ENCODE results near the gene TBC1D22B.

The TBC1D22B gene

DNA sequence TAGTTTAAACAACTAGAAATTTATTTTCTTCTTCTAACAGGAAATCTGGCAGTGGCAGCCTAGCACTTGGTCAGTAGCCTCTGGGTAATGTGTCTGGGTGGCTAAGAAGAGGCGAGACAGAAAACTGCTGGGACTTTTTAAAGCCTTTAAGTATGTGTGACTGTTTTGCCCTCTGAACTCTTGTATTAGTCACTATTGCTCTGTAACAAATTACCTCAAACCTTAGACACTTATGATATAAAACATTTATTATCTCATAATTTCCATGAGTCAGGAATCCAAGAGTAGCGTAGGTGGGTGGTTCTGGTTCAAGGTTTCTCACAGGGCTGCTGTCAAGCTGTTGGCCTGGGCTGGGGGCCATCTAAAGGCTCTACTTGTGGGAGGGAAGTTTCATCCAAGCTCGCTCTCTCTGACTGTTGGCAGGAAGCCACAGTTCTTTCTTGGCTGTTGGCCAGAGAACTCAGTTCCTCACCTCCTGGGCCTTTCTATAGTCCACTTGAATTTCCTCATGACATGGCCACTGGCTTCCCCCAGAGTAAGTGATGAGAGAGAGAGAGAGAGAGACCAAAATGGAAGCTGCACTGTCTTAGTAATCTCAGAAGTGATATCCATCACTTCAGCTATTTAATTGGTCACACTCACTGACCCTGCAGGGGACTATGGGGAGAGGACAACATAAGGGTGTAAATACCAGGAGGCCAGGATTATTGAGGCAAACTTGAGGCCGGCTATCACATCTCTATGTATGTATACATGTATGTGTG is 17.4 kb upstream of the TBC1D22B start:
- peak; percentile 90 for DNase-seq

DNA sequence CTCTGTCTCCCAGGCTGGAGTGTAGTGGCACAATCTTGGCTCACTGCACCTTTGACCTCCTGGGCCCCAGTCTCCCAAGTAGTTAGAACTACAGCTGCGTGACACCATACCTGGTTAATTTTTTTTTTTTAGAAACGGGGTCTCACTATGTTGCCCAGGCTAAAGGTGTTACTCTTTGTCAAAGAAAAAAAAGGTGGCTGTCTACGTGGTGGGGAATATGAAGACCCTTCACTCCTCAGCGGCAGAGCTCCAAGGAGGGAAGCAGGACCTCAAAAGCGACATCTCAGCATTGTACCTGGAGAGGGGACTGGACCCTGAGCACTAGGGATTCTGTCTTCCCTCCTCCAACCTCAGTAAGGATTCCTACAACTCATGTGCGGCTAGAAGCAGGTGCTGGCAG is 16.4 kb upstream of the TBC1D22B start:
- DNase-seq: no peak

DNA sequence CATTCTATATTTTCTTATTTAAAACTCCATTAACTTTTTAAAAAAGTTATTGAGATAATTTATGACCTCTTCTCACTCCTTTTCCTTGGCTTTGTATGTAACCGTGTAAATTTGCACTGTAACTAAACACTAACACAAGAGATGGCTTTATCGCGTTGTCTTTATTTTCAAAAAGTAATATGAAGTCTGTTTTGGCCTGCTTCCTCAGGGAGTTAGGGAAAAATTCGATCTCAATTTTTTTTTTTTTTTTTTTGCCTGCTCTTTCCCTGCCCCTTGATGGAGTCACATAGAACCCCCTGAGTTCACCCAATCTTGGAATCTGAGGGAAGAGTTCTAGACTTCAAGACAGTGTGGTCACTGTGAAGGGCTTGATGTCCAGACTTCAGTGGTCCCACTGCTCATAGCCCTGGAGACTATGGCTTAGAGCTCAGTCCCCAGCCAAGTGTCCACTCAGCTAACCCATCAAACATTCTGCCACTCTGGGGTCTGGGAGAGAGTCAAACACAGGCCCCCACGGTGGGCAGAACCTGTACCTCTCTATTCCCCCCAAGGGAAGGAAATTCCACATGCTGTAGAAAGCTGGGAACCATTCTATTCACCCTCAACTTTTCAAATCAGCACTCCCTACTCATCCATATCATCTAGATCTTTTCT is 15.7 kb upstream of the TBC1D22B start:
- no peak for DNase-seq

DNA sequence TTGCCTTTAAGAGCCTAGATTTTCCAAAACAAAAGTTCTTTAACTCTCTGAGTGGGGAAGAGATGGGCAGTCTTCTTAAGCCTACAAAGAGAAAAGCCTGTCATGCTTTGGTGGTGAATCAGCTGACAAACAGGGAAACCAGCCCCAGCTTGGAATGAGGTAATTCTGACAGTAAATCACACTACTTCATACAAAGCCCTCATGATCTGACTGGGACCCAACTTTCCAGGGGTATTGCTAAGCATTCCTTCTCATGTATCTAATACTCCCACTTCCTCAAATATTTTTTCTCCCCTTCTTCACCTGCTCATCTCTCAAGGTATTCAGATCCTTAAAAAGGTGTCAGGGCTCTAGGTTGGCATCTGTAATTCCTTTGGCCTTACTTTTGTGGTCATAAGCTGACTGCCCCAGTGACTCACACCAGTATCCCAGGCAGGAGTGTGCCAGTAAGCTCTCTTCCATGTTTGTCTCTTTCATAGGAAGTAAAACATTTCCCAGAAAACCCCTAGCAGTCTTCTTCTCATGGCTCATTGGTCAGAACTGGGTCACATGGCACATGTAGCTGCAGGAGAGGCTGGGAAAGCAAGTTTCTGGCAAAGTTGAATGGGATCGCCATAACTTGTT is 15.0 kb upstream of the TBC1D22B start:
- DNase-seq: no peak

DNA sequence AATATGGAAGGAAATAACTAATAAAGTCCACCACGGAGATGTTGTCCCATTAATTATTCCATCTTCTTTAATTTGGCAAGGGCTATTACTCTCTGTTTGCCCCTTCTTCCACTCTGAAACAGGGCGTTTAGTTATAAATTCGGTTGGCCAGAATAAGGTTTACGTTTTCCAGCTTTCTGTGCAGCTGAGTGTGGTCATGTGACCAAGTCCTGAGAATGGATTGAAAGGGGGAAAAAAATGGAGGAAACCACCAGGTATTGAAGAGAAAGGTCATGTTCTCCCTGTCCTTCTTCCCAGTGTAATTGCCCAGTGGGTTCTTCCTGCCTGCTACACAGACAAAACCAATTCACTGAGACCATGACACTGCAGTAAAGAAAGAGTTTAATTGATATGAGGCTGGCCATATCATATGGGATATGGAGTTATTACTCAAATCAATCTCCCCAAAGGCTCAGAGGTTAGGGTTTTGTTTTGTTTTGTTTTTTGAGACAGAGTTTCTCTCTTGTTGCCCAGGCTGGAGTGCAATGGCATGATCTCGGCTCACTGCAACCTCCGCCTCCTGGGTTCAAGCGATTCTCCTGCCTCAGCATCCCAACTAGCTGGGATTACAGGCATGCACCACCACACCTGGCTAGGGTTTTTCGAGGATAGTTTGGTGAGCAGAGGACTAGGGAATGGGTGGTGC is 14.3 kb upstream of the TBC1D22B start:
- DNase-seq: no peak

DNA sequence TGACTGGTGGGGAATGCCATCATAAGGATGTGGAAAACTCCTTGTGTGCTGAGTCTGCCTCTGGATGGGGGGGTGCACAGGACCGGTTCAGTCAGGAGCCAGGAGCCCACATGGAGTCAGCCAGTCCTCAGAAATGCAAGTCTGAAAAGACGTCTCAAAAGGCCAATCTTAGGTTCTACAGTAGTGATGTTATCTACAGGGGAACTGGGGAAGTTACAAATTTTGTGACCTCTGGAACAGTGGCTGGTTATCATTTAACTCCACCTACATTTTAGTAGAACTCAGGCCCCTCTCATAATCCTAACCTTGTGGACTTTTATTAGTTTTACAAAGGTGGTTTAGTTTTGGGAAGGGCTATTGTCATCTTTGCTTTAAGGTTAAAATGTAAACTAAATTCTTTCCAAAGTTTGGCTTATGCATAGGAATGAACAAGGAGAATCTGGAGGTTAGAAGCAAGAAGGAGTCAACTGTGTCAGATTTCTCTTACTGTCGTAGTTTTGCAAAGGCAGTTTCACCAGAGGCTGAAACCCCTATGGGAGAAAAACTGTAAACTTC is 13.7 kb upstream of the TBC1D22B start:
- no peak for DNase-seq

DNA sequence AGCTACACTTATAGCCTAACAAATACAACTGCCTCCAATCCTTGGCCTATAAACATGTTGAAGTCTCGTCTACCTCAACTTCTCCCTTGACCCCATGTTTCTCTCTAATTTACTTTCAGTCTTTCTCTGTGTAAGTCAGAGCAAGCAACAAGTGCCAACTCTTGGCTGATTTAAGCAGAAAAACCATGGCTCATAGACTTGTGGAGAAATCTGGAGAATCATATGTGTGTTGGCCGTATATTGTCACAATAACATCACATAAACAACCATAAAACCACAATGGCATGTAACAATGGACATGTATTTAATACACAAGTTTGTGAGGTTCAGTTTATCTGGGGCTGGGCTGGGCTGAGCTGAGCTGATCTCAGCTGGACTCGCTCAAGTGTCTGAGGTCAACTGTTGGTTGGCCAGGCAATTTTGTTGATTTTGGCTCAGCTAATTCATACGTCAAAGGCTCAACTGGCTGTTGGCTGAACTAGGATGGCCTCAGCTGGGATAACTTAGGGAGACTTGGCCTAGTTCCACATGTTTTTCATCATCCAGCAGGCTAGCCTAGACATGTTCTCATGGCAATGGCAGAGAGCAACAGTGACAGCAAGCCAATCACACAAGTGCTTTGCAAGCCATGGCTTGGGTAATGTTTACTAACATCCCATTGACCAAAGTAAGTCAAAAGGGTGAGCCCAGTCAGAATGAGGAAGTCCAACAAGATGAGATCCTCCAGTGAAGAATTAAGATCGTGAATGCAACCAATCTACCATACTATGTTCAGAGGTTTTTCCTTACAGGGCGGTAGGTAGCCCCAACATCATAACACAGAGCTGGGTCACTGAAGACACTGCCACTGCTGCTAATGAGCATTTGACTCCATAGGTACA is 12.9 kb upstream of the TBC1D22B start:
- peak; percentile 97 for DNase-seq

DNA sequence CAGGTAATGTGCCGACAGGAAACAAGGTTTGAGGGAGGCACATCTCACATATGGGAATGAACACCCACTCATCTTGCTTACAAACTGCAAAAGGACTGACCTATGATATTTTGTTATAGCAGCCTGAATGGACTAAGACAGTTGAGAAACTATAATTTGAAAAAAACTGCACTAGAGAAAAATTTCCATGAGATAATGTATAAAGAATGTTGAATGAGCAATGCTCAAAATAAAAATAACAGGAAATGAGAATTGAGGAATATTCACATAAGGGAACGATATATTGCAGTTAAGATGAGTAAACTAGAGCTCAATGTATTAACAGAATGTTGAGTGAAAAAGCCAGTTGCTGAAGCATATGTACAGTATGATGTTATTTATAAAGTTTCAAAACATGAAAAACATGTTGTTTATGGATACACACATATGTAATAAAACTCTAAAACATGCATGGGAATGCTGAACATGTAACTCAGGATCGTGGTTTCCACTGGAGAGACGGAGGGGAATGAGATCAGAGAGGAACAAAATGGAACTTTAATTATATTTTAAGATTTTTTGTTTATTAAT is 6.3 kb upstream of the TBC1D22B start:
- DNase-seq: no peak

DNA sequence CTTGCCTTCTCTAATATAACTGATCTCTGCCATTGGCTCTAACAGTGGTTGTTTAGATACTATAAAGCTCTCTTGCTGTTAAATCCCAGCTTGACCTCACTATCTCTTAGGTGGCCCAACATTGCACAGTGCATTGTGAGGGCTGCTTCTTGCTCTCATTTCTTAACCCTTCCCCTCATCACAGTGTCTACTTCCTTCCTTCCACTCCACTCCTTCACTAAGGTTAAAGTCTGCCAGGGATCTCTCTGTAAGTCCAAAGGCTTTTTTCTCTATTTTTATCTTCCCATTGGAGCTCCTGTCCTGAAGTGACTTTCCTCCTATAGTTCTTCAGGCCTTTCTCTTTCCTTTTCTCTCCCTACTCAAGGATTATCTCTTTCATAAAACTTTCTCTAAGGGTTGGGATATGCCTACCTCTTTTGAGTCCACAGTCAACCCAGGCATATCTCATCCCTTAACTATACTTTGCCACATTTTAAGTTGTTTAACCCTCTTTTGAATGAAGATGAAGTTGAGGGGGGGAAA is 4.0 kb upstream of the TBC1D22B start:
- no peak for DNase-seq

DNA sequence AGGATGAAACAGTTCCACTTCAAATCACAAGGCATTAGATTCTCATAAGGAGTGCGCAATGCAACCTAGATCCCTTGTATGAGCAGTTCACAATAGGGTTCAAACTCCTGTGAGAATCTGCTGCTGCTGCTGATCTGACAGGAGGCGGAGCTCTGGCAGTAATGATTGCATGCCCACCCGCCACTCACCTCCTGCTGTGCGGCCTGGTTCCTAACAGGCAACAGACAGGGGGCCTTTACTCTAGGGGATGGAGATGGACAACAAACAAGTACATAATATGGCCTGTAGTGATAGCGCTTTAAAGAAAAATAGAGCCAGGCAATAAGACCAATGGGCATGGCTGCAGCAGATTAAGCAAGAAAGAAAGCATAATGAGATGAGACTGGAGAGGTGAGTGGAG is 2.7 kb upstream of the TBC1D22B start:
- DNase-seq: no peak

DNA sequence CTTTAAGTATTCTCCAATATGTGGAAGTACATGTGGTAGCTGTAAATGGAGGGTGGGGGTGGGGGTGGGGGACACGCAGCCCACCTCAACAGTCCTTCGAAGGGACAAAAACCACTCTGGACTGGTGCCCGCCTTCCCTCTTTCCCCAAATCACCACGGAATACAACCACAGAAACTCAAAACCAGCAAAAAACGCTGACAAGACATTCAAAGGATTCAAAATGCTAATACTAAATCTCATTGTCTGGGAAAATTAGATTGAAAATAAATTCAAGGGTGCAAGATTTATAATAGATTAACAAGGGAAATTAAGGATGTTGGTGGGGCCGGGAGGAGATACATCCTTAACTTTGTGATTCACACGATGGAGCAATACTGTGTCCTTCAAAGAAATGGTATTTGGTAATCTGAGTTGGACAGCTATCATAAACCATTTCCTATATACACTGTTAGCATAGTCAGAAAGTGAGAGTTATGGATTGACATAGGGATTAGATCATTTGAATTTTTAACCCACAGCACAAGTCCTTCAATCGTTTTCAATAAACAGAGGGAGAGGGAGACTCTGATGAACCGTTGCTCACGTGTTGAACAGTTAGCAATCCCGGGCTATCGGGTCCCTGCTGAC is 766 bp upstream of the TBC1D22B start:
- DNase-seq: no peak

DNA sequence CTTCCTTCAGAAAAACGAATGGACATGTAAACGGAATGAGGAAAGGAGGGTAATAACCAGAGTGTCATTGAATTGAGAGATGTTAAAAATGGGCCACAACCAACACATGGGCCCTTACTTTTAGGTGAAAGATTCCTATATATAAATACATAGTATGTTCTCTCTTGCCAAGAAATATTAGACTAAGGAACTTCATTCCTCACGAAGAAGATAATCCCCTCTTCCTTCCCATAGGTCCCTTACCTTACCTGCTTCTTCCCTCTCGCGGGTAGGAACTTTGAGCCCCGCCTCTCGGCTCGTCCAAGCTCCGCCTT is 295 bp upstream of the TBC1D22B start:
- DNase-seq: no peak

DNA sequence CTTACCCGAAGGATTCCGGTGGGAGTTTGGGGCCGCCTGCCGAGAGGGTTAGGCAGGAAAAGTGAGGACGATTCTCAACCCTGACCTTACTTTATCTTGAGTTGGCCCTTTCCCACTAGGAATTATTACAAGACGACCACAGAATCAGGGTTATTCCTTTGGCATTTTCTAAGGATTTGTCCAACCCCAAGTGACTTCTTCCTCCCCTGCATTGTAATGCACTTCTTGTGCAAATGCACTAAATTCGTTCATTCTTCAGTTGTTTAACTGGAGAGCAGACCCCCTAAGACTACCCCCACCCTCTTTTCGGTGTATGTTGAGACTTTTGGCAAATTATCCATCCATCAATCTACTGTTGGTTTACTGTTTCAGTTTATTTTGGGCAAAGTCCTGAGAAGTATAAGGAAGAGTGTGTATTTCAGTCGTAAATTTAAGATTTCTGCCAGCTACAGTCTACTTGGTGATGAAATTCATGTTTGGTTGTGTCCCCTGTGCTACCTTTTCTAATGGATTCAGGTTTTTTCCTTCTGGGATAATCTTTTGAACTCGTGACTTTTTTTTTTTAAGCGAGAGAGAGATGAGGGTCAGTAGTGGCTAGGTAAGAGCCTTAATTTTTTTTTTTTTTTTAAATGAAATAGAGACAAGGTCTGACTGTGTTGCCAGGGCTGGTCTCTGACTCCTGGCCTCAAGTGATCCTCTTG is 983 bp downstream of the TBC1D22B start:
- DNase-seq: no peak

DNA sequence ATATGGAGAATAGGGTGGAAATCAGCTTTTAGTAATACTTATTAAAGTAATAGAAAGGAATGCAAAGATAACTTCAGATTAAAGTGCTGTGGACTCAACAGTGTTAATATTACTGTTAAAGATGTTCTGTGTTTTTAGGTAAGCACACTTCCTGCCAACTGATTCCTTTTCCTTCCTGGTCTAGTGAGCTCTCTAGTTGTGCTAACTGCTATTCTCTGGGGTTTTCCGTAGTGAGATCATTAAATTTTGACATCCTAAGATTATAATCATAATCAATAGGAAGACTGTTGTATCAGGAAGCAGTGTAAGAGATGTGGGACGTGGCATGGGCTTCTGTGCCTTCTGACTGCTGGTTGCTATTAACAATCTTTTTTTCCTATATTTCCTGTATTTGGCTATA is 1.6 kb downstream of the TBC1D22B start:
- DNase-seq: no peak

DNA sequence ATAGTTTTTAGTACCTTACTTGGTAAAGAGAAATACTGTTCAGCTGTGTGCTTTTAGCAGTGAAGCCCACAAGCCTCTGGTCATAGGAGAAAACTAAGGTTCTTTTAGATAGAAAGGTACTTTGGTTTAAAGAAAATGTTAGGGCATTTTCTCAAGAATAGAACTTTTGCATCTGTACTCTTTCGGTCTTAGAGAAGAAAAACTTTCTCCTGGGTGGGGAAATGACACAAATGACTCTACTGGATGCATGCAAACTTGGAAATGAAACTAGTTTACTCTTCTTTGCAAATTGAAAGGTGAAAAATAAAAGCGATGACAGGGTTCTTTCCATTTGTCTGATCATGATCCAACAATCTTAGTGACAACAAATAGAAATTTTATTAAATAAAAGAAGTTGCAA is 2.5 kb downstream of the TBC1D22B start:
- no peak for DNase-seq

DNA sequence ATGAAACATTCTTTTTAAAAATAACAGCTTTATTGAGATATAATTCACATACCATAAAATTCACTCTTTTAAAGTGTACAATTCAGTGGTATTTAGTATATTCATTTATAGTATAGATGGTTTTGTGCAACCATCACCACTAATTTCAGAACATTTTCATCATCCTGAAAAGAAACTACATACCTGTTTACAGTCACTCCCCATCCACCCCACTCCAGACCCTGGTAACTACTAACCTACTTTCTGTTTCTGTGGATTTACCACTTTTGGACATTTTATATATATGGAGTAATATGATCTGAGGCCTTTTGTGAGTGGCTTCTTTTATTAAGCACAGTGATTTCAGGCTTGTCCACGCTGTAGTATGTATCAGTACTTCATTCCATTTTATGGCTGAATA is 2.9 kb downstream of the TBC1D22B start:
- no peak for DNase-seq

DNA sequence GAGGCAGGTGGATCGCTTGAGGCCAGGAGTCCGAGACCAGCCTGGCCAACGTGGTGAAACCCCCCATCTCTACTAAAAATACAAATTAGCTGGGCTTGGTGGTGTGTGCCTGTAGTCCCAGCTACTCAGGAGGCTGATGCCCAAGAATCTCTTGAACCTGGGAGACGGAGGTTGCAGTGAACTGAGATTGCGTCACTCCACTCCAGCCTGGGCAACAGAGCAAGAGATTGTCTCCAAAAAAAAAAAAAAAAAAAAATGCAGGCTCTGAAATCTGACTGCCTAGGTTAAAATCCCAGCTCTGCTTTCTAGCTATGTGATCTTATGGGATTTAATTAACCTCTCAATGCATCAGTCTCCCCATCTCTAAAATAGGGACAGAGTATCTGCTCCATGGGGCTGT is 3.6 kb downstream of the TBC1D22B start:
- no peak for DNase-seq

DNA sequence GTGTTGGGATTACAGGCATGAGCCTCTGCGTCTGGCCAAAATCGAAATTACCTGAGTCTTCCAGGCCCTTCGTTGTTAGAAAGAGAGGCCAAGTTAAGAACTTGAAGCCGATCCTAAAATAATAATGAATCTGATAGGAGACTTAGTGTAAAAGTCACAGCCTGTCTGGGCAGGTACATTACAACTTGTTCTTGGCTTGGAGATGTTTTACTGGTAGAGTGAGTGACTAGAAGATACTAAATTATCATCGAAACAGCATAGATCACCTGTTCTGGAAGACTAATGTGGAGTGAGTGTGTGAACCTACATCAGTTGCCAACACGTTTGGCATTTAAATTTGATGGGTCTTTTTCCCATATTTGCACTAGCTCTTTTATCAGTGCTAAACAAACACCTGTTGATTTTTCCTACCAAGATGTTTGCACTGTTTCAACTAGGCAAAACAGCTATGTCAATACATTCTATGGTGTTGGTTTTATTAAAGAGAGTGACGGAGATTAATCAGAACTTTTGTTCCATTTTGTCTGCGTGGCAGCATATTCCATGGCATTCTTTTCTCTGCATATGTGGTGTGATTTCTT is 5.0 kb downstream of the TBC1D22B start:
- no peak for DNase-seq

DNA sequence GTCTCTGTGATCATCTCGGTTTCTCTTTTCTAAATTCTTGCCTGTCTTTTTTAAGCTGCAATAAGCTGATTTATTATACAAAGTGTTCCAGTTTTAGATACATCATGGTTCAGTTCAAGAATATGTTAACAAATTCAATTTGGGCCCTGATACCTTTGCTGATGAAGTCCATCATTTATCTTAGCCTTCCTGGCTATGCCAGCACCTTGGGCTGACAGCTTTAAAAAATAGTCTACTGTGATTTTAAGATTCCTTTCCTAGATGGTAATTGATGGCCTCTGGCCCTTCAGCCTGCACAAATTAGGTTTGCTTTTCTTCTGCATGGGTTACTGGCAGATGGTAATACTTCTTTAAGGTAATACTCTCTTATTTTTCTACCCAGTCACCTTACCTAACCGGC is 7.4 kb downstream of the TBC1D22B start:
- DNase-seq: no peak

DNA sequence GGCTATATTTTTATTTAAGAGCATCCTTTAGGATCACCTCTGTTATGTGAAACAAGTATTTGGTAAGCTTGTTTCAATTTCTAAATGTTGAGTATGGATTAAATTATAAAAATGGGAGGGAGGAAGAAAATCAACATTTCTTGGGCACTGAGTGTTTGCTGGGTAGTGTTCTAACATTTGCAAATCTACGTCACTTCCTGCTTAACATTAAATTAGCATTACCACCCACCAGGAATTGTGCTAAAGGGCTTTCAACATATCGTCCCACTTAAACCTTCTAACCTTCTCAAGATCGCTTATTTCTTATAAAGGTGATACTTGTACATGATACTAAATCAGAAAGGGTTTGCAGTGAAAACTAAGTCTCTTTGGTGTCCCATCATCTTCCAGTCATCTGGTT is 8.3 kb downstream of the TBC1D22B start:
- DNase-seq: no peak

All from DMS79 (cell line).